ENCODE measurements around the gene DSCAM. TPM values are rescaled to one million over a fixed set of nuclear protein-coding genes. Genes with fewer than 3 reads are reported as not detected.

The DSCAM gene
- total RNA-seq, 4 donors from 2014 or later: not detected

DNA sequence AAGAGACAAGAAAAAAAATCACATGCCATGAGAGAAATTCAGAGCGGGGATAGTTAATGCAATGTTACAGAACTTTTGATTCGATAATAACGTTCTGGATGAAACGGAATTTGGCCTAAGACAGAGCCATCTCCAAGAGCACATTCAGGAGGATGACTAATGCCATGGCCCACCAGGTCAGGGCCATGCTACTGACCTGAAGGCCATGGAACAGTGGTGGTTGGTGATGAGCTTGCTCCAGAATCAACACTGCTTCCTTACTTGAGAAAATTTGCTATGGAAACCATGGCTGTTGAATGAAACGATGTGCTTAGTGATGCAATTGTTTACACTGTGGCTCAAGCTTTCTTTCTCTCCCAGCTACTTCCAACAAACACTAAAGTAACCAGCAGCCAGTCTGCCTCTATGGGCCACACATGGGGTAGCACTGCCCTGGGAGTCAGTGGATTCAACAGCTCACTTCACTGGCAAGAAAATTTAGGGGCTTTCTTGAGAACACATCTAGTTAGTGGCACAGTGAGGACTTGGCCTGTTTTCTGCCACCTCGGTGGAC lies 680.6 kb downstream of the DSCAM start:
- intact Hi-C loops (cut with DNase I; ENCODE audit: low total_unique reads): no loop called here
- WGBS, 2 donors: 84 to 89% methylated on average over 6 of the region's 6 CpGs
- no peak for TF ChIP-seq POLR2A (IDR thresholded peaks at IDR 0.05)
- TF ChIP-seq, protein P1, sequence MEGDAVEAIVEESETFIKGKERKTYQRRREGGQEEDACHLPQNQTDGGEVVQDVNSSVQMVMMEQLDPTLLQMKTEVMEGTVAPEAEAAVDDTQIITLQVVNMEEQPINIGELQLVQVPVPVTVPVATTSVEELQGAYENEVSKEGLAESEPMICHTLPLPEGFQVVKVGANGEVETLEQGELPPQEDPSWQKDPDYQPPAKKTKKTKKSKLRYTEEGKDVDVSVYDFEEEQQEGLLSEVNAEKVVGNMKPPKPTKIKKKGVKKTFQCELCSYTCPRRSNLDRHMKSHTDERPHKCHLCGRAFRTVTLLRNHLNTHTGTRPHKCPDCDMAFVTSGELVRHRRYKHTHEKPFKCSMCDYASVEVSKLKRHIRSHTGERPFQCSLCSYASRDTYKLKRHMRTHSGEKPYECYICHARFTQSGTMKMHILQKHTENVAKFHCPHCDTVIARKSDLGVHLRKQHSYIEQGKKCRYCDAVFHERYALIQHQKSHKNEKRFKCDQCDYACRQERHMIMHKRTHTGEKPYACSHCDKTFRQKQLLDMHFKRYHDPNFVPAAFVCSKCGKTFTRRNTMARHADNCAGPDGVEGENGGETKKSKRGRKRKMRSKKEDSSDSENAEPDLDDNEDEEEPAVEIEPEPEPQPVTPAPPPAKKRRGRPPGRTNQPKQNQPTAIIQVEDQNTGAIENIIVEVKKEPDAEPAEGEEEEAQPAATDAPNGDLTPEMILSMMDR (IDR thresholded peaks at IDR 0.05): no peak
- DNase-seq (ENCODE audit: low spot score in 2 of 2): no peak
- H3K4me3 ChIP-seq (ENCODE audit: low read depth, poor library complexity, severe bottlenecking): no peak overlapping the region

DNA sequence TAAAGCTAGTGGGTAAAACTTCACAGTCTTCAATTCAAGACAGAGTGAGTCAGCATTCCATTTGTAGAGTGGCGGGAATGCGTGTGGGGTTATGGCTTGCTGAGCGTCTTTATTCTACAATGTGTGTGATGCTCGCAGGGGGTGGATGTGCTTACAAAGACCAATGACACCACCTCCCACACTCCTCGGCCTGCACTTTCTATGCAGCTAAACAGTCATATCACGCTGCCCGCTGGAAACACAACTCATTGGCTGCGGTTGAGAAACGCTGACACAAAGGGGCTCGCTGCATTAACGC lies 681.2 kb downstream of the DSCAM start:
- DNase-seq (ENCODE audit: low spot score in 2 of 2): no peak
- no peak for TF ChIP-seq POLR2A (IDR thresholded peaks at IDR 0.05)
- TF ChIP-seq, protein P1 (IDR thresholded peaks at IDR 0.05): no peak
- intact Hi-C loops (cut with DNase I; ENCODE audit: low total_unique reads): no loop called here
- no peak overlapping the region for H3K4me3 ChIP-seq (ENCODE audit: low read depth, poor library complexity, severe bottlenecking)
- 87 to 92% methylated on average over 11 of the region's 11 CpGs for WGBS, 2 donors

GRCh38 chr21:40164905-40165772 lies 681.8 kb downstream of the DSCAM start:
- intact Hi-C loops (cut with DNase I; ENCODE audit: low total_unique reads): no loop called here
- no peak for DNase-seq (ENCODE audit: low spot score in 2 of 2)
- 76 to 78% methylated on average over 10 of the region's 10 CpGs for WGBS, 2 donors
- no peak for TF ChIP-seq POLR2A (IDR thresholded peaks at IDR 0.05)
- TF ChIP-seq, protein P1 (IDR thresholded peaks at IDR 0.05): no peak
- no peak overlapping the region for H3K4me3 ChIP-seq (ENCODE audit: low read depth, poor library complexity, severe bottlenecking)

DNA sequence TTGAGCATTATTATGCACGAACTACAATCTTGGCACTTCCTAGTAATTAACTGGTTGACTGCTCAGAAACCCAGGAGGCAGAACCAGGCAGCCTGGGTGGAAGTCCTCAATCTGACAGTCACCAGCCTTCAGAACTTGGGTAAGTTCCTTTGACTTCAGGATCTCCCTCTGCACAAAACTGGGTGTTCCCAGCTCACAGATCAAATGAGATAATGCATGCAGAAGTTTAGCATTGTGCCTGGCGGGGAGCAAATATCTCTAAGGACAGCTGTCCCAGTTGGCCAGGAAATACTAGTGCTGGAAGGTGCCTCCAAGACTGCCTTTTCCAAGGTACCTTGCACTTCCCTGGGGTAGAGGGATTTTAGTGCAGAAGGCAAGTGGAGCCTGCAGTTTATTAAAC lies 684.9 kb downstream of the DSCAM start:
- no peak for DNase-seq (ENCODE audit: low spot score in 2 of 2)
- WGBS, 2 donors: 45 to 63% methylated on average over 2 of the region's 2 CpGs
- H3K4me3 ChIP-seq (ENCODE audit: low read depth, poor library complexity, severe bottlenecking): no peak overlapping the region
- no peak for TF ChIP-seq POLR2A (IDR thresholded peaks at IDR 0.05)
- TF ChIP-seq, protein P1 (IDR thresholded peaks at IDR 0.05): no peak
- intact Hi-C loops (cut with DNase I; ENCODE audit: low total_unique reads): no loop called here

DNA sequence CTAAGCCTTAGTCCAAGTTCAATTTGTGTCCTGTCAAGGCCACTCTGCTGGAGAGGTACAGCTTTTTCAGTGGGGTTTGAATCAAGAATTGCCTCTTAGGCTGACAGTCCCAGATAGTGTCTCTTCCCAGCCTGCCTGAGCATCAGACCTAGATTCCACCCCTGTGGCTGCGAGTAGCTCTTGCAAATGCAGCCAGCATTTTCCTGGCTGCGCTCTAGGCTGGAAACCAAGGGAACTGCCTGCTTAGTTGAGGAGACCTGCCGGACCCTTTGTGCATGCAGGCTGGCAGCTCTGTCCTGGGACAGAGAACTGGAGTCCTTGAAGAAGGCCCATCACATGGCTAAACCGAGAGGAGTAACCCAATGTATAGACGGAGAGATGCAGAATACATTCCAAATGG lies 686.0 kb downstream of the DSCAM start:
- intact Hi-C loops (cut with DNase I; ENCODE audit: low total_unique reads): no loop called here
- TF ChIP-seq, protein P1 (IDR thresholded peaks at IDR 0.05): no peak
- no peak for TF ChIP-seq POLR2A (IDR thresholded peaks at IDR 0.05)
- no peak for DNase-seq (ENCODE audit: low spot score in 2 of 2)
- H3K4me3 ChIP-seq (ENCODE audit: low read depth, poor library complexity, severe bottlenecking): no peak overlapping the region
- 76 to 83% methylated on average over 5 of the region's 5 CpGs for WGBS, 2 donors
